Upper lobe of left lung (tissue), 4 donors: Measurements from ENCODE around the gene PACSIN3.

ENCODE experiments used
- CTCF ChIP-seq, 6 experiments: fragments of 450-650 bp in 4 of 6; fragments of 200-600 bp in 2 of 6; sonication (generic) in 2 of 6; IDR thresholded peaks; one replicate each; pipeline ENCODE4 v1.5.1; 2016 to 2019; ENCODE audit warnings: antibody characterized with exemption in 6 of 6
- EP300 ChIP-seq, 4 donors: sonication (generic); formaldehyde crosslinking; IDR thresholded peaks; one replicate each; pipeline ENCODE4 v1.5.1; 2017; ENCODE audit warnings: antibody characterized with exemption in 4 of 4, control low read depth in 2 of 4
- POLR2A ChIP-seq, 4 donors: fragments of 450-650 bp; IDR thresholded peaks; one replicate each; pipeline ENCODE4 v1.5.1; 2016 to 2017; ENCODE audit warnings: antibody characterized with exemption in 4 of 4, mild to moderate bottlenecking in 2 of 4
- POLR2AphosphoS5 ChIP-seq, 2 donors: sonication (generic); formaldehyde crosslinking; IDR thresholded peaks; one replicate each; pipeline ENCODE4 v1.5.1; 2017; ENCODE audit warnings: antibody characterized with exemption in 2 of 2

DNA sequence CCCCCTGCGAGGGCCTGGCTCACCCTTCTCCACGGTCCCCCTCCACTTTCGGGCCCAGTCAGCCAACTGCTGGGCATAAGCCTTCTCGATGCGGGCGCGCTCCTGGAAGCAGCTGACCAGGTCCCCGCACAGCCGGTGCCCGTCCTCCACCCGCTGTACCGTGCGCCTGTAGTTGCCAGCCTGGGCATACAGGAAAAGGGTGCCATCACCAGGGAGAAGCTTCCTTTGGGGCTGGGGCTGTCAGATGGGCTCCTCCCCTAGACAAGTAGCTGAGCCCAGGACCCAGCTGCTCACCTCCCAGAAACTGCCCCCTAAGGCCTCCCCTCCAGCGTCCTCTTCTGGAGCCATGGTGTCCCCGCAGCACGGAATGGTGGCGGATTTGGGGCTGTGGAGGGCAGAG lies 3.9 kb downstream of the PACSIN3 start:
- TF ChIP-seq CTCF (IDR thresholded peaks at IDR 0.05) (no peak), EP300 (IDR thresholded peaks at IDR 0.05) (no peak), POLR2A (IDR thresholded peaks at IDR 0.05) (no peak), POLR2AphosphoS5 (IDR thresholded peaks at IDR 0.05) (no peak)
